AG04449 (cell line): ENCODE results near the gene PPM1H.
"Not testable (repeated sequence)": the region's sequence is repeated elsewhere in the genome, so short reads cannot be mapped to it uniquely, and the experiment has no call there.

Source experiments
- CTCF ChIA-PET: fragments of 350-600 bp; formaldehyde crosslinking; extraction: SDS; loops from one replicate; lab custom pipeline; 2021; ENCODE audit warnings: antibody characterized with exemption; lab: Yijun Ruan, JAX
- POLR2A ChIA-PET: fragments of 400-600, 350-600 bp; formaldehyde crosslinking; extraction: SDS; loops from one replicate; lab custom pipeline; 2020; ENCODE audit warnings: antibody characterized with exemption, inconsistent platforms; lab: Yijun Ruan, JAX
- DNase-seq: peaks from one replicate; pipeline ENCODE4 v3.0.0-alpha.2; 2010; ENCODE audit warnings: low read depth, low spot score
- H3K4me3 ChIP-seq: 2 replicates; pipeline ENCODE4 v1.5.1; 2011; ENCODE audit warnings: low read depth, mild to moderate bottlenecking, control low read depth, low read length
- TF ChIP-seq, protein P1 (sequence below): IDR thresholded peaks from one replicate; pipeline ENCODE4 v1.5.1; 2011; ENCODE audit warnings: mild to moderate bottlenecking, moderate library complexity, low read length, control low read depth, inconsistent platforms; ENCODE audit not compliant: insufficient read depth; ENCODE audit errors: missing control alignments

The PPM1H gene

DNA sequence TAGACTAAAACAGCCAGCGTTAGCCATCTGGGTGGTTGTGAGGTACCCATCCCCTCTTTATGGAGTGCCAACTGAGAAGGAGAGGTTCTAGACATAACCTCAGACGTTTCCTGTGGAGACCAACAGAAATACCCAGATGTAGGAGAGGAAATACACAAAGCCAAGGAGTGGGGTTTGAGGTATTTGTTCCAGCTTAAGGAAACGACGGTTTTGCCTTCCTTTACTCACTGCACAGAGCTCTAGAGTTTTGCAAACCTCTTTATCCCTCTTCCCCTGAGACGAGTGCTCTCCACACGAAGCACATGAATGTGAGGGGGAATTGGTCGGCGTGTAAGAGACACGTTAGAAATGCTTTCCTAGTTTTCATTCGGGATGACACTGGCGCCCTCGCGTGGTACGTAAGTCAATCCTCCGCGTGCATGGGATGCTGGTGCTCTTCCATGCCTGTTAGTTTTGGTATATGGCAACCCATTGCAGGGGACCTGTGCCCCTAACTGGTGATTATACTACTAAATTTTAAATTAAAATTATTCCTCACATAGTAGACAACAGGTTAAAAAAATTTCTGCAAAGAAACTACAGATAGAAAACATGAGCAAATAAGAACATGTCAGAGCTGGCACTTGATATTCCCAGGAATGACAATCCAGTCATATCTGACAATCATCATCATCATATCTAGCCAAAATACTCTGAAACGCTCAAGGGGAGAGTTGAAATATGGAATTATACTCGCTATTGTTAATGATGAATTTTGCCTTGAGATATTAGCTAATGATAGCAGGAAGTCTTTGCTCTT, 121.7 kb downstream of the PPM1H start:
- DNase-seq = no peak
- TF ChIP-seq, protein P1, sequence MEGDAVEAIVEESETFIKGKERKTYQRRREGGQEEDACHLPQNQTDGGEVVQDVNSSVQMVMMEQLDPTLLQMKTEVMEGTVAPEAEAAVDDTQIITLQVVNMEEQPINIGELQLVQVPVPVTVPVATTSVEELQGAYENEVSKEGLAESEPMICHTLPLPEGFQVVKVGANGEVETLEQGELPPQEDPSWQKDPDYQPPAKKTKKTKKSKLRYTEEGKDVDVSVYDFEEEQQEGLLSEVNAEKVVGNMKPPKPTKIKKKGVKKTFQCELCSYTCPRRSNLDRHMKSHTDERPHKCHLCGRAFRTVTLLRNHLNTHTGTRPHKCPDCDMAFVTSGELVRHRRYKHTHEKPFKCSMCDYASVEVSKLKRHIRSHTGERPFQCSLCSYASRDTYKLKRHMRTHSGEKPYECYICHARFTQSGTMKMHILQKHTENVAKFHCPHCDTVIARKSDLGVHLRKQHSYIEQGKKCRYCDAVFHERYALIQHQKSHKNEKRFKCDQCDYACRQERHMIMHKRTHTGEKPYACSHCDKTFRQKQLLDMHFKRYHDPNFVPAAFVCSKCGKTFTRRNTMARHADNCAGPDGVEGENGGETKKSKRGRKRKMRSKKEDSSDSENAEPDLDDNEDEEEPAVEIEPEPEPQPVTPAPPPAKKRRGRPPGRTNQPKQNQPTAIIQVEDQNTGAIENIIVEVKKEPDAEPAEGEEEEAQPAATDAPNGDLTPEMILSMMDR = peak; percentile 76
- ChIA-PET CTCF (interaction anchor here (0.6 to 8.2 kb wide), 64 partner anchors 10 to 501 kb away, joined by 3 to 180 read pairs (median 4); partner anchors contain the start of gene PPM1H), POLR2A (no interaction called here)
- H3K4me3 ChIP-seq = peak overlapping the region; percentile 21; the same call in 1 of the 2 replicates

DNA sequence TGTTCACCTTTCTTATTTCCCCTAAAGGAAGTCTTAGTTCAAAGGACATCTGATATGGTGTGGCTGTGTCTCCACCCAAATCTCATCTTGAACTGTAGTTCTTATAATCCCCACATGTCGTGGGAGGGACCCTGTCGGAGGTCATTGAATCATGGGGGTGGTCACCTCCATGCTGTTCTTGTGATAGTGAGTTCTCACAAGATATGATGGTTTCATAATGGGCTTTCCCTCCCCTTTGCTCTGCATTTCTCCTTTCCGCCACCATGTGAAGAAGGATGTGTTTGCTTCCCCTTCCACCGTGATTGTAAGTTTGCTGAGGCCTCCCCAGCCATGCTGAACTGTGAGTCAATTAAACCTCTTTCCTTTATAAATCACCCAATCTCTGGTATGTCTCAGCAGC, 123.5 kb downstream of the PPM1H start:
- POLR2A ChIA-PET, DNase-seq, H3K4me3 ChIP-seq: not testable (repeated sequence)
- CTCF ChIA-PET = interaction anchor here (1.0 to 8.2 kb wide), 9 partner anchors 8 to 375 kb away, joined by 3 to 180 read pairs (median 9); no protein-coding TSS in a partner anchor

DNA sequence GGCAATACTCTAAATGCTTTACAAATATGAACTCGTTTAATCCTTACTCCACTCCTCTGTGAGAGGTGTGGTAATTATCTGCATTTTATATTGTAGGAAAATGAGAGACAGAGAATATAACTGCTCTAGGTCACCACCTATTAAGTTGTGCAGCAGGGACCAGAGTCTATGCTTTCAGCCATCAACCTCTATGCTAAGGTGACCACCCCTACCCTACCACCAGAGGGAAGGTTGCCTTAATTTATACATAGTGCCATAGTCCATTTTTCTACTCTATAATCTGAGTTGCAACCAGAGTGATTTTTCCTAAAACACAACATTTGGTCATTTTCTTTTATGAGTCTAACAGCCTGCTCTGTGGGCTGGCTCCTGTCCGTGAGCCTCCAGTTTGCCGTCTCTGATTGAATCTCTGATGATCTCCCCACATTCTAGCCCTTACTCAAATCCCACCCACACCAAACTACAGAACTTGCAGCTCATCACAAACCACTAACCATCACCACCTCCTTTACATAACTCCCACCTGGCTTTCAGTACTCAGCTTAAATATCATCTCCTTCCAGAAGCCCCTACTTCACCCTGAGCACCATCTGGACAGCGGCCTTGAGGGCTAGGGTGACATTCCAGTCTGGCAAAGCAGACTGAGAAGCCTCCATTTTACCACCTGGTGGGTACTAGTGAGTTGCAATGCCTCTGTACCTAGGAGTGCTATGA, 126.6 kb downstream of the PPM1H start:
- POLR2A ChIA-PET = no interaction called here
- TF ChIP-seq, protein P1 = no peak
- no peak overlapping the region for H3K4me3 ChIP-seq
- no peak for DNase-seq
- CTCF ChIA-PET = interaction anchor here (0.9 to 8.2 kb wide), 5 partner anchors 10 to 371 kb away, joined by 3 to 180 read pairs (median 11); no protein-coding TSS in a partner anchor

DNA sequence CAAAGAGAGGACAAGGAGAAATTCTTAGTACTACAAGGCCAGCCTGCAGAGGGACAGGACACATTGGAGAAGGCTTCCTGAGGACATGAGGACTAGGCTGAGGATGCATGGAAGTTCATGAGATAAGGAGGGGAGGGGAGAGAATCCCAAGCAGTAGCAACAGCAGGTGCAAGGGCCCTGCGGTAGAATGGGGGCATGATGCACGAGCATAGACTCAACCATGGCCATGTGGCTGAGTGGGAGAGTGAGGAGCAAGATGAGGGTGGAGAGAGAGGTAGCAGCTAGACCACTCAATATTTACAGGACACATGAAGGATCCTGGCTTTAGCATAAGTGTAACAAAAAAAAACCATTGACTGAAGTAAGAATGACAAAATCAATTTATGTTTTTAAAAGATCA, 128.1 kb downstream of the PPM1H start:
- H3K4me3 ChIP-seq = no peak overlapping the region
- TF ChIP-seq, protein P1 = no peak
- POLR2A ChIA-PET = no interaction called here
- no peak for DNase-seq
- CTCF ChIA-PET = interaction anchor here (1.2 to 8.2 kb wide), 4 partner anchors 9 to 369 kb away, joined by 3 to 180 read pairs (median 16); no protein-coding TSS in a partner anchor

DNA sequence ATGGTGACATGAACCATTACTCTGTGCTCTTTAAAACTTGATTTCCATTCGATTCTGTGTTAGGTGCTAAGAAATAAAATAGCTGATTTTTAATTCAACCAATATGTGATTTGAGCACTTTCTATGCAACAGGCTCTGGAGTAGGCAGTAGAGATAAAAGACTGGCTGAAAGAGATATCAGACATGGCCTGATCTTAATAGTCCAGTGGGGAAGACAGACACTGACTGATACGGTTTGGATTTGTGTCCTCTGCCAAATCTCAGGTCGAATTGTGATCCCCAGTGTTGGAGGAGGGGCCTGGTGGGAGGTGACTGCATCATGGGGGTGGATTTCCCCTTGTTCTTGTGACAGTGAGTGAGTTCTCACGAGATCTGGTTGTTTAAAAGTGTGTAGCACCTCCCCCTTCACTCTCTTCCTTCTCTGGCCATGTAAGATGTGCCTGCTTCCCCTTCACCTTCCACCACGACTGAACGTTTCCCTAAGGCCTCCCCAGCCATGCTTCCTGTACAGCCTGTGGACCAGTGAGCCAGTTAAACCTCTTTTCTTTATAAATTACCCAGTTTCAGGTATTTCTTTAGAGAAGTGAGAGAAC, 128.6 kb downstream of the PPM1H start:
- TF ChIP-seq, protein P1 = no peak
- ChIA-PET POLR2A (no interaction called here), CTCF (interaction anchor here (1.0 to 3.9 kb wide), 3 partner anchors 8 to 369 kb away, joined by 6 to 20 read pairs (median 11); no protein-coding TSS in a partner anchor)
- no peak for DNase-seq
- H3K4me3 ChIP-seq = no peak overlapping the region

DNA sequence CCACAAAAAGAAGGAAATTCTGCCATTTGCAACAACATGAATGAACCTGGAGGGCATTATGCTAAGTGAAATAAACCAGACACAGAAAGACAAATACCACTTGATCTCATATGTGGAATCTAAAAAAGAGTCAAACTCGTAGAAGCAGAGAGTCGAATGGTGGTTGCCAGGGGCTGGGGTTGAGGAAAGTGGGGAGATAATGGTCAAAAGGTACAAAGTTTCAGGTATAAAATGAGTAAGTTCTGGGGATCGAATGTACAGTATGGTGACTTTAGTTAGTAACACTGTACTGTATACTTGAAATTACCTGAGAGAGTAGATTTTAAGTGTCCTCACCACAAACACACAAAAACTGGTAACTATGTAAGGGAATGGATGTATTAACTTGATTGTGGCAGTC, 129.4 kb downstream of the PPM1H start:
- CTCF ChIA-PET = interaction anchor here (1.0 kb wide), 1 partner anchor 264 kb away, joined by 6 read pairs; no protein-coding TSS in a partner anchor

More for the DNA sequence above, 129.4 kb downstream of the PPM1H start:
- no peak for DNase-seq
- H3K4me3 ChIP-seq = no peak overlapping the region
- TF ChIP-seq, protein P1 = no peak
- POLR2A ChIA-PET = no interaction called here
